ENCODE data around the gene RASSF4. TPM values are rescaled to one million over a fixed set of nuclear protein-coding genes. Genes with fewer than 3 reads are reported as not detected.

Gene RASSF4
- polyA plus RNA-seq, 1 experiment = 11.2 TPM

- Histone ChIP-seq H3K9me3 (ENCODE audit: control insufficient read depth, insufficient read depth, low read length) (no peaks in the 10 kb centered on the region; the same call in 1 of the 2 replicates), H3K4me3 (ENCODE audit: low read depth, low read length) (no peak overlapping the region), H3K27ac (ENCODE audit: low read depth, low read length) (no peak overlapping the region), H3K27me3 (ENCODE audit: control insufficient read depth, insufficient read depth, low read length) (peaks cover 31% of the 10 kb centered on the region)
- CTCF ChIA-PET = interaction anchor here (0.6 to 3.8 kb wide), 2 partner anchors 12 to 67 kb away, joined by 4 to 14 read pairs; no protein-coding TSS in a partner anchor
- POLR2A ChIA-PET = no interaction called here
- TF ChIP-seq CTCF (IDR thresholded peaks at IDR 0.05; ENCODE audit: low read depth, low read length) = no peak
- no peak for DNase-seq (ENCODE audit: low read depth, low spot score)
Measured at GRCh38 chr10:44921061-44921460, 38.5 kb upstream of the RASSF4 start.

GRCh38 chr10:44921506-44921905, 38.1 kb upstream of the RASSF4 start:
- Histone ChIP-seq H3K4me3 (ENCODE audit: low read depth, low read length) (no peak overlapping the region), H3K9me3 (ENCODE audit: control insufficient read depth, insufficient read depth, low read length) (no peaks in the 10 kb centered on the region; the same call in 1 of the 2 replicates), H3K27me3 (ENCODE audit: control insufficient read depth, insufficient read depth, low read length) (peaks cover 29% of the 10 kb centered on the region), H3K27ac (ENCODE audit: low read depth, low read length) (no peak overlapping the region)
- DNase-seq (ENCODE audit: low read depth, low spot score) = no peak
- POLR2A ChIA-PET = no interaction called here
- CTCF ChIA-PET = interaction anchor here (3.8 kb wide), 1 partner anchor 11 kb away, joined by 14 read pairs; no protein-coding TSS in a partner anchor
- TF ChIP-seq CTCF (IDR thresholded peaks at IDR 0.05; ENCODE audit: low read depth, low read length) = no peak

- DNase-seq (ENCODE audit: low read depth, low spot score) = no peak
- no peak overlapping the region for H3K4me3 ChIP-seq (ENCODE audit: low read depth, low read length)
- CTCF ChIA-PET = interaction anchor here (3.8 kb wide), 1 partner anchor 11 kb away, joined by 14 read pairs; no protein-coding TSS in a partner anchor
- POLR2A ChIA-PET = no interaction called here
- H3K27ac ChIP-seq (ENCODE audit: low read depth, low read length) = no peak overlapping the region
- no peak for TF ChIP-seq CTCF (IDR thresholded peaks at IDR 0.05; ENCODE audit: low read depth, low read length)
- no peaks in the 10 kb centered on the region; the same call in 1 of the 2 replicates for H3K9me3 ChIP-seq (ENCODE audit: control insufficient read depth, insufficient read depth, low read length)
- peaks cover 26% of the 10 kb centered on the region for H3K27me3 ChIP-seq (ENCODE audit: control insufficient read depth, insufficient read depth, low read length)
Measured at GRCh38 chr10:44922021-44922420, 37.6 kb upstream of the RASSF4 start.

GRCh38 chr10:44922796-44923545, 36.6 kb upstream of the RASSF4 start:
- POLR2A ChIA-PET = no interaction called here
- no peak for DNase-seq (ENCODE audit: low read depth, low spot score)
- H3K9me3 ChIP-seq (ENCODE audit: control insufficient read depth, insufficient read depth, low read length) = no peaks in the 10 kb centered on the region; the same call in 1 of the 2 replicates

More at GRCh38 chr10:44922796-44923545, 36.6 kb upstream of the RASSF4 start:
- H3K4me3 ChIP-seq (ENCODE audit: low read depth, low read length) = no peak overlapping the region
- H3K27ac ChIP-seq (ENCODE audit: low read depth, low read length) = no peak overlapping the region
- no peak for TF ChIP-seq CTCF (IDR thresholded peaks at IDR 0.05; ENCODE audit: low read depth, low read length)
- CTCF ChIA-PET = interaction anchor here (0.6 kb wide), 1 partner anchor 392 kb away, joined by 3 read pairs; no protein-coding TSS in a partner anchor
- peaks cover 24% of the 10 kb centered on the region for H3K27me3 ChIP-seq (ENCODE audit: control insufficient read depth, insufficient read depth, low read length)
